GM11168 (cell line): ENCODE data around the gene TFAP2C.
"Not testable (repeated sequence)": the region's sequence is repeated elsewhere in the genome, so short reads cannot be mapped to it uniquely, and the experiment has no call there.

Source experiments
- in situ Hi-C: fragments of 300-500 bp; cut with MboI; formaldehyde crosslinking; loops from one replicate; pipeline ENCODE4 v1.12.0; 2022; ENCODE audit warnings: low sequenced_read_pairs; ENCODE audit not compliant: unreplicated experiment

The TFAP2C gene

GRCh38 chr20:56614196-56614595, 14.9 kb upstream of the TFAP2C start:
- in situ Hi-C loops: no loop called here

GRCh38 chr20:56616716-56617115, 12.4 kb upstream of the TFAP2C start:
- in situ Hi-C loops: no loop called here

GRCh38 chr20:56617489-56617888, 11.6 kb upstream of the TFAP2C start:
- in situ Hi-C loops: no loop called here

GRCh38 chr20:56621730-56622129, 7.4 kb upstream of the TFAP2C start:
- in situ Hi-C loops: no loop called here

GRCh38 chr20:56623930-56624329, 5.2 kb upstream of the TFAP2C start:
- in situ Hi-C loops: not testable (repeated sequence)

GRCh38 chr20:56624786-56625681, 4.1 kb upstream of the TFAP2C start:
- in situ Hi-C loops: no loop called here

GRCh38 chr20:56625837-56626236, 3.3 kb upstream of the TFAP2C start:
- in situ Hi-C loops: no loop called here

- in situ Hi-C loops: no loop called here
These were observed 2.6 kb upstream of the TFAP2C start for GRCh38 chr20:56626367-56627121.

GRCh38 chr20:56627122-56628014, 1.7 kb upstream of the TFAP2C start:
- in situ Hi-C loops: no loop called here

GRCh38 chr20:56628015-56628872, 862 bp upstream of the TFAP2C start:
- in situ Hi-C loops: no loop called here

GRCh38 chr20:56629464-56630085, 469 bp downstream of the TFAP2C start:
- in situ Hi-C loops: no loop called here

GRCh38 chr20:56630086-56630493, 984 bp downstream of the TFAP2C start:
- in situ Hi-C loops: no loop called here

GRCh38 chr20:56630506-56631317, 1.6 kb downstream of the TFAP2C start:
- in situ Hi-C loops: no loop called here

- in situ Hi-C loops: no loop called here
These were observed 2.3 kb downstream of the TFAP2C start for GRCh38 chr20:56631318-56631989.

GRCh38 chr20:56631990-56632327, 2.9 kb downstream of the TFAP2C start:
- in situ Hi-C loops: no loop called here

- in situ Hi-C loops: no loop called here
These were observed 5.2 kb downstream of the TFAP2C start for GRCh38 chr20:56634307-56634706.

GRCh38 chr20:56634735-56635385, 5.8 kb downstream of the TFAP2C start:
- in situ Hi-C loops: no loop called here
